NCI-H2081 treated with DMSO at 0.1 percent for 48 hours (cell line): Measurements from ENCODE around the gene ADAMTSL5.
"Not testable (repeated sequence)": the region's sequence is repeated elsewhere in the genome, so short reads cannot be mapped to it uniquely, and the experiment has no call there.

ENCODE experiments used
- DNase-seq: peaks from one replicate; lab custom pipeline; 2025; lab: John Stamatoyannopoulos, UW

The ADAMTSL5 gene

DNA sequence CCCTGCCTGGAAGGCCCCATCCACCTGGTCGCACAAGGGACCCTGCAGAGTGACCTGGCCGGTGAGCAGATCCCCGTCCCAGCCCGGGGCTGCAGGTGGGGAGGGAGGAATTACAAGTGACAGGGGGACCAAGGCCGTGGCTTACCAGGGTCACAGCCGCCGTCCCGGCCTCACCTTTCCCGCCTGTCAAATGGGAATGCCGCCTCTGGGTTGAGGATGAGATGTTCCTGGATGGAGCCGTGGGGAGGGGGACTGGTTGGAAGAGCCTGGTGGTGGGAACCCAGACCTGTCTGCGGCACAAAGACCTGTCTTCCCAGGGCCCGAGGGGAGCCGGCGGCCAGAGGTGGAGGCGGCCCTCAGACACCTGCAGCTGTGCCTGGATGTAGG, 16.6 kb upstream of the ADAMTSL5 start:
- DNase-seq = no peak

DNA sequence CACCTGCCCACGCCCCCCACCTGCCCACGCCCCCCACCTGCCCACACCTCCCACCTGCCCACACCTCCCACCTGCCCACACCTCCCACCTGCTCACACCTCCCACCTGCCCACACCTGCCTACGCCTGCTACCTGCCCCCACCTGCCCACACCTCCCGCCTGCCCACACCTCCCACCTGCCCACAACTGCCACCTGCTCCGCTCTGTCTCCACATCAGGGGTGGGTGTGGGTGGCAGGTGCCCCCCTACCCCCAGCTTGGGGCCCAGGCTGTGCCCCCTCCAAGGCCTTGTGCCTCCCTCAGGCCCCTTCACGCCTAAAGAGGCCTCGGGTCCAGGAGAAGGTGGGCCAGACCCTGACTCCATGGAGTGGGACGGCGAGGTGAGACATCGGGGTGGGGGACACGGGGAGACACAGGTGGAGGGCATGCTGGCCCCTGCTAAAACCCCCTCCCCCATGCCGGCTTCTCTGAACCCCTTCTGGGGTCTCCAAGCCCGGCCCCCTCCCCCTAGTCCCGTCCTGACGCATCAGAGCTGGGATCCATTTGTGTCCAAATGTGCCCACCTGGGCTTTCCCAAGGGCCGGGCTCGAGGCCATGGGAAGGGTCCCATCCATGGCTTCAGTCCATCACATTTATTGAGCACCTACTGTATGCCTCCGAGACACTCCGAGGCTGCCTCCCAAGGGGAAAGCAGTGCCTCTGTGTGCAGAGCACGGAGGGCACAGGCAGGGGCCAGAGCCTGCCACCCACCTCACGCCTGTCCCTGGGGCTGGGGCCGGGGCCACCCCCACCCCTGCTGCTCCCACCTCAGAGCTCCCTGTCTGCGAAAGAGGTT, 16.0 kb upstream of the ADAMTSL5 start:
- DNase-seq = no peak

DNA sequence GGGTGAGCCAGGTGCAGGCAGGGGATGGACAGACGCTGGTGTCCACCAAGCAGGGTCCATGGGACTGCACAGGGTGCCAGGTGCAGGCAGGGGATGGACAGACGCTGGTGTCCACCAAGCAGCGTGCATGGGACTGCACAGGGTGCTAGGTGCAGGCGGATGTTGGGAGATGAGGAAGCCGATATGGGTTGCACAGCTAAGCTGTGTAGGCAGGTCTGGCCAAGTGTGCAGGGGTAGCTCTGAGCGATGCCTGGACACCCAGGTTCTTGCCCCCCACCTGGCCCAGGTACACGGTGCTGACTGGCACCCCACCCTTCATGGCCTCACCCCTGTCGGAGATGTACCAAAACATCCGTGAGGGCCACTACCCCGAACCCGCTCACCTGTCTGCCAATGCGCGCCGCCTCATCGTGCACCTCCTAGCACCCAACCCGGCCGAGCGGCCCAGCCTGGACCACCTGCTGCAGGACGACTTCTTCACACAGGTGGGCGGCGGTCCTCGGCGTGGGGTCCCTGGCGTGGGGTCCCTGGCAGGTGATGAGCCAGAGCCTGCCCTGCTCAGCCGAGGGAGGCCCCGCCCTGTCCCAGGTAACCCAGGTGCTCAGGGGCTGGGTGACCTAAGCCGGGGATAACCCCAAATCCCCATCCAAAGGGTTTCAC, 15.0 kb upstream of the ADAMTSL5 start:
- DNase-seq = no peak

DNA sequence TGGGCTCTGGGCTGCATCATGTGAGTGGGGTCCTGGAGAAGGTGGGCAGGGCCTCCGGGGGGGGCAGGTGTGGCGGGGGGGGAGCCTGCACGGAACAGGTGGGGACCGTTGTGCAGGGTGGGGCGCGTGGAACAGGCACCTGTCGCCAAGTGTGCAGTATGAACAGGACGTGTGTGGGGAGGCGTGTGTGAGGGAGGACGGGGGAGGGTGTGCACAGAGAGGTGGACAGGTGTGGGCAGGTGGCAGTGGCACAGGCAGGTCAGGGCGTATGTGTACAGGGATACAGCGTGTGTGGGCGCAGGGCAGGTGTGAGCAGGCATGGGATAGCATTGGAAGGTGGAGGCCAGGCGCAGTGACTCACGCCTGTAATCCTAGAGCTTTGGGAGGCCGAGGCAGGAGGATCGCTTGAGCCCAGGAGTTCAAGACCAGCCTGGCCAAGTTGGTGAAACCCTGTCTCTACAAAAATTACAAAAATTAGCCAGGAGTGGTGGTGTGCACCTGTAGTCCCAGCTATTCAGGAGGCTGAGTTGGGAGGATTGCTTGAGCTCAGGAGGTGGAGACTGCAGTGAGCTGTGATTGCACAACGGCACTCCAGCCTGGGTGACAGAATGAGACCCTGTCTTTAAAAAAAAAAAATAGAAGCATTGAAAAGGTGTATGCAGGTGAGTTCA, 14.3 kb upstream of the ADAMTSL5 start:
- DNase-seq = no peak

DNA sequence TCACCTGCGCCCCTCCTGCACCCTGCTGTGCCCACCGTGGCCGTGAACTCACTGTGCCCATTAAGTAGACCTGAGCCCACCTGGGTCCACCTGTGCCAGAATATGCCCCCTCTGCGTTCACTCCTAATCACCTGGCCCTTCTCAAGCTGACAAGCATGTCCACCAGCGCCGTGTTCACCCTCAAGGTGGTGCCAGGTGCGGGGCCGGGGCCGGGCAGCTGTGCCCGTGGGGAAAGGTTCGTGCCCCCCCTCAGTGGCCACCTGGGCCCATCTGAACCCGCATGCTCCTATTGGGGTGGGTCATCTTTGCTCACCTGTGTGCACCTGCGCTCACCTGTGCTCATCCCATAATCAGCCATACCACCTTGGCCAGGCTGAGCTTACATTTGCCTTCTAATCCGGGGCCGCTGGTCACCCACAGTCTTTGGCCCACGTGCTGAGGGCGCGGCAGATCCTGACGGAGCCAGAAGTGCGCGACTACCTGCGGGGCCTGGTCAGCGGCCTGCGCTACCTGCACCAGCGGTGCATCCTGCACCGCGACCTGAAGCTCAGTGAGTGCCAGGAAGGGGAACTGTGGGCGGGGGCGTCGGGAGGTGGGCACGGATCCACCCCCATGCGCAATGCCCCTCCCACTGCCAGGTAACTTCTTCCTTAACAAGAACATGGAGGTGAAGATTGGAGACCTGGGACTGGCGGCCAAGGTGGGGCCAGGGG, 13.4 kb upstream of the ADAMTSL5 start:
- no peak for DNase-seq

DNA sequence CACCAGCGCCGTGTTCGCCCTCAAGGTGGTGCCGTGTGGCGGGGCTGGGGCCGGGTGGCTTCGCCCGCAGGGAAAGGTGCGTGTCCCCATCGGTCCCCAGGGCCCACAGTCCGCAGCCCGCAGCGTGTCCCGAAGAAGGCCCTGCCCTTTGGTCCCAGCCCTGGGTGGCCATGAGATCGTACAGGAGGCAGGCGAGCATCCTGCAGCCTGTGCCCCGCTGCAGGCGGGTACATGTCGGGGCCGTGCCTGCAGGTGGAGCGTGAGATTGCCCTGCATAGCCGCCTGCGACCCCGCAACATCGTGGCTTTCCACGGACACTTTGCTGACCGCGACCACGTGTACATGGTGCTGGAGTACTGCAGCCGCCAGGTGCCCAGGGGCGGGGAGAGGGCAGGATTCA, 12.5 kb upstream of the ADAMTSL5 start:
- DNase-seq = no peak

DNA sequence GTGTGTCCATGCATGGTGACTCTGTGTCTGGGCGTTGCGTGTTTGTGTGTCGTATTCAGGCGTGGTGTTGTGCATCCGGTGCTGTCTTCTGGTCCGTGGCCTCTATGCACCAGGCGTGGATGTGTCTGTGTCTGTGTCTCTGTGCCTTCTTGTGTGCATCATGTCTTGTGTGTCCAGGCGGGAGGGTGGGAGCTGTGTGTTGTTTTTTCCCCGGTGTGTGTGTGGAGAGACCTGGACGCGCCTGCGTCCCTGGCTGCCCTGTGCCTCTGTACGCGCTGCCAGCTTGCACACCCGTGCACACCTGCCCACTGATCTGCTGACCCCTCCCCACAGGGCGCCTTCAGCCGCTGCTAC, 12.1 kb upstream of the ADAMTSL5 start:
- DNase-seq = no peak

DNA sequence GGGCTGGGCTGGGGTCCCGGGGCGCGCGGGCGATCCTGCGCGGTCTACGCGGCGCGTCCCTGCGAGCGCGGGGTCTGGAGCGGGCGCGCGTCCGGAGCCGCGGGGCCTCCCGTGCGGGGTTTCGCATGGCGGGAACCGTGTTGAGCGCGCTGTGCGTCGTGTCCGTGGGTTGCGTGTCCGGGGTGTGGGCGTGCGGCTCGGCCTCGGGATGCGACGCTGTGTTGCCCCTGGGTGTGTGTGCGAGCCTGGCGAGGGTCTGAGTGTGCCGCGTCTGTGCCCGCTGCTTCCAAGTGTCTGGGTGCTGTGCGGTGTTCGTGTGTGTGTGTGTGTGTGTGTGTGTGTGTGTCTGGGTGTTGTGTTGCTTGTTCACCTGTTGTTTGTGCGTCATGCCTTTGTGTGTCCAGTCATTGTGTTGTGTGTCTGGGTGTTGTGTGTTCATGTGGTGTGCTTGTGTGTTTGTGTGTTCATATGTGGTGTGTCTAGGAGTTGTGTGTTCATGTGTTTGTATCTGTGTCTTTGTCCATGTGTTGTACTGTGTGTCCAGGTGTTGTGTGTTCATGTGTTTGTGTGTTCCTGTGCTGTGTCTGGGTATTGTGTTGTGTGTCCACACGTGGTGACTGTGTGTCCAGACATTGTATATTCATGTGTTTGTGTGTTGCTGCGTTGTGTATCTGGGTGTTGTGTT, 11.6 kb upstream of the ADAMTSL5 start:
- no peak for DNase-seq

DNA sequence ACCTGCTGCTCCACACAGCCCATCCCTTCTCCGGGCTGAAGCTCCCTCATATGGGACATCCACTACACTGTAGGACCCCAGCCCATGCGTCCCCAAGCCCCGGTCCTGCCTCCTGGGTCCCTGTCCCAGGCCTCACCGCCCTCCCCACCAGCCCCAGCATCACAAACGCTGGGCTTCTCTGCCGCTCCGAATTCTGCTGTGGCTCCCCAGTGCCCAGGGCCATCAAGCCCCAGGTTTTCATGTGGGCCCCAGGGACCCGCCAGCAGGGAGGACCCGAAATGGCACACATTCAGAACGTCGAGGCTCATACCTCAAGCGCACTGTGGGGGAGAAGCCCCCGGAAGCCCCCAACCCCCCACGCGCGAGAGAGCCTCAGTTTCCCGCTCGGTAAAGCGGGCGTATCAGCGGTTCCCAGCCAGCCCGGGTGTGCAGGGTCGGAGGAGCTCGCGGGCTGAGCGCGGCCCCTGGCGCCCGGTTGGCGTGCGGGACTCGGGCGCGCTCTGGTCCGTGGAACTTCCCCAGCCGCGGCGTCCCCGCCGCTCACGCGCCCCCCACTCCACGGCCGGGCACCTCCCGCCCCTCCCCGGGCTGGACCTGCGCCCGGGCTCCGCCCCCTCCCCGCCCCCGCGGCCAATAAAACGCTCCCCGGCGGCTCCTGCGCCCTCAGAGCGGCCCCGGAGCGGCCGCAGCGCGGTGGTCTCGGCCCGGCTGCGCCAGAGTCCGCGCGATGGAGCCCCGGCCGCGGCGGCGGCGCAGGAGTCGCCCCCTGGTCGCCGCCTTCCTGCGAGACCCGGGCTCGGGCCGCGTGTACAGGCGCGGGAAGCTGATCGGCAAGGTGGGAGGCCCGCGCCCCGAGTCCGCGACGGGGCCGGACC, 10.8 kb upstream of the ADAMTSL5 start, which contains the start of gene PLK5:
Gene PLK5, plus strand, starts transcription at position 666 of the 875 bp plus-strand sequence. CDS start 2,920 bp downstream, outside the sequence.
- no peak for DNase-seq

DNA sequence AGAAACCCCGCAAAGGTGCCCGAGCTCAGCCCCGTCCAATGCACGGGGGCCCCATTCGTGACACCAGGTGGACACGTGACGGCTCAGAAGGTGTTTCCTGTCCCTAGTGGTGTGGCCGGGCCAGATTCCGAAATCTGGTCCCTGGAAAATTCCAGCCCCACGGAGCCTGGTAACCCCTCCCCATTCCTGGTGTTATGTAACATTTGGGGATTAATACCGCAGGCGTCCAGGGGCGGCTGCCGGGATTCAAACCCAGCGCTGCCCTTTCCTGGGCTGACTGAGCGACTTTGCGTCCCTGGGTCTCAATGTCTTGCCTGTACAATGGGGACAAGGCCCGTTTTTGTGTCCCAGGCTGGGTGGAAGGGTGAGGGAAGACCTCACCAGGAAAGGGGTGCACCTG, 10.0 kb upstream of the ADAMTSL5 start:
- DNase-seq = no peak

DNA sequence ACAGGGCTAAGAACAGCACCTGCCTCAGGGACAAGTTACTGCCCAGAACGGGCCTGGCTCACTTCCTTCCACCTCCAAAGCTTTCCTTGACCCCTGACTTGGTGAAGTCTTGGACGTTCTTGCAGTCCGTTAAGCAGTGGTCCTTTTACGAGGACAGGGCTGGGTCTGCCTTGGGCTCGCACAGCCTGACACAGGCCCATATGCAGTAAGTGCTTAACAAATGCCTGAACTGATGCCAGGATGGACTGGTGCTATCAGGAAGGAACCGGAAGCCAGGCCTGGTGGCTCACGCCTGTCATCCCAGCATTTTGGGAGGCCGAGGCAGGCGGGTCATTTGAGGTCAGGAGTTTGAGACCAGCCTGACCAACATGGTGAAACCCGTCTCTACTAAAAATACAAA, 9.2 kb upstream of the ADAMTSL5 start:
- no peak for DNase-seq

DNA sequence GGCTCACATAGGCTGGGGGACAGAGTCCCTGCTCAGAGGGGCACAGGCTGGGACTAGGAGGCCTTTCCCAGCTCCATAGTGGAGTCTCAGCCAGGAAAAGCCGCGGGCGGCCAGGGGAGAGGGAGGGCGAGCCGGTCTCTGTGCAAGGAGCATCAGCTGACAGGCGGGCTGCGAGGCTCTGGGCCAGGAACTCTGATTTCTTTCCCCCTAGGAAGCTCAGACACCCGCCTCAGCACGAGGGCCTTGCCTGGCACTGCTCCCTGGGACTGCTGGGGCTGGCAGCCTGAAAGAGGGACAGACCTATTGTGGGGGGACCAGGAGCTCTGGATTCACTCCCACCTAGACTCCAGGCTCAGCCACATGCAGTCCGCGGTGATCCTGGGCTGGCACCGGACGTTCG, 8.8 kb upstream of the ADAMTSL5 start:
- no peak for DNase-seq

DNA sequence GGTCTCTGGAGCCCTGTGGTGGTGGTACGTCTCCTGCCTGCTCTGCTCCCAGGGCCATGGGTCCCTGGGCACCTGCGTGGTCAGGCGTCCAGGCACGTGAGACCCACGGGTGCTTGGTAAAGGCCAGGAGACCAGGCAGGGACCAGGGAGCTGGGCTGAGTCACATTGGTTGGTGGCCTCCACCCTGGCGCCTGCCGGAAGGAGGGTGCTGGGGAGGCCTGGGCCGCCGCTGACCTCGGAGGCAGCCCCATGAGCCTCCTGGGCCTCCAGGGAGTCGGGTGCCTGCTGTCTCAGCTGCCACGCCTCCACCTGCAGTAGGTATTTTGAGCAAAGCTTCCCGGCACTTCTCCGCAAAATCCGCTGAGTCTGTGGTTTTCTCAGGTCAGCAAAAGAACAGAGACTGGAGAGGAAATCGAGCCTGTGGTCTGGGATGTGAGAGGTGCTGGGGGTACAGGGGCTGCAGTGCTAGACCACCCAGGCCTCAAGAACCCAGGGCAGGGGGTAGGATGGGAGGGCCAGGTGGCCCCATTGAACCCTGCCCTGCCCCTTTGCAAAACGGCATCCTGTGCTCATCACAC, 7.5 kb upstream of the ADAMTSL5 start:
- no peak for DNase-seq

DNA sequence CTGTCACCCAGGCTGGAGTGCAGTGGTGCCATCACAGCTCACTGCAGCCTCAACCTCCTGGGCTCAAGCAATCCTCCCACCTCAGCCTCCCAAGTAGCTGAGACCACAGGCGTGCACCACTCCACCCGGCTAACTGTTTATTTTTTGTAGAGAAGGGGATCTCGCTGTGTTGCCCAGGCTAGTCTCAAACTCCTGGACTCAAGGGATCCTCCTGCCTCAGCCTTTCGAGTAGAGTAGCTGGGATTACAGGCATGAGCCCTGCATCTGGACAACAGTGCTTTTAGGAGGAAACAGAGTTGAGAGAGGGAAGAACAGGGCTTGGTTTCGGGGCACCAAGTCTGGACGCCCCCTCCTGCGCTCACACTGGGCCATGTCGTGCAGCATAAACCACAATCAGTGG, 7.0 kb upstream of the ADAMTSL5 start:
- DNase-seq = not testable (repeated sequence)

DNA sequence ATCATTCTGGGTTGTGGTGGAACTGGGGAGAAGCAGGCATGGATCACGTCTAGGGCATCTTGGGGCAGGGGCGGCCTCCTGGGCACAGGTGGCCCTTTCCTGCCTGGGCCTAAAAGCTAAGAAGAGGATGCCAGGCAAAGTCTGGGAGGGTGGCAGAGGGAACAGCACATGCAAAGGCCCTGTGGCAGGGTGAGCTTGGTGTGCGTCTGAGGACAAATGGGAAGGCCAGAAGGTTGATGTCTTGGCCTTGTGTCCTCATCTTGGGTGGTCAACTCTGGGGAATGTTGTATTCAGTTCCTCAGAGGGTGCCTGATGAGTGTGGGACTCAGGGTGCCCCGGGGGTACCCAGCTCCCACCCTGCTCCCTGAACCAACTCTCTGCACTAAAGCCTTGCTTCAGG, 5.7 kb upstream of the ADAMTSL5 start:
- no peak for DNase-seq

DNA sequence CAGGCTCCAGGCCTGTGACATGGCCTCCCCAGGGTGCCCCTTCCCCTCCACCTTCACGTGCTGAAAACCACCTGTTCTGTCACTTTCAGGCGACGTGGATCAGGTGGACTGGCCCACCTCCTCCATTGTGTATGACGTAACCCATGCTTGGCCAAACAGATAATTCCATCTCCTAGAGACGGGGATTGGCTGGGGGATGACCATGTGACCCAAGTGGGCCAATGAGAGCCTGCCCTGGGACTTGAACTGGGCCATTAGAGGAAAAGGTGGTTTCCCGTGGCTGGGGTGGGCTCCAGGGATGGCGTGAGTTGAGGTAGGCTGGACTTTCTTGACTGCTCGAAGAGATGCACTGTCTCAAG, 3.6 kb upstream of the ADAMTSL5 start:
- DNase-seq = no peak

DNA sequence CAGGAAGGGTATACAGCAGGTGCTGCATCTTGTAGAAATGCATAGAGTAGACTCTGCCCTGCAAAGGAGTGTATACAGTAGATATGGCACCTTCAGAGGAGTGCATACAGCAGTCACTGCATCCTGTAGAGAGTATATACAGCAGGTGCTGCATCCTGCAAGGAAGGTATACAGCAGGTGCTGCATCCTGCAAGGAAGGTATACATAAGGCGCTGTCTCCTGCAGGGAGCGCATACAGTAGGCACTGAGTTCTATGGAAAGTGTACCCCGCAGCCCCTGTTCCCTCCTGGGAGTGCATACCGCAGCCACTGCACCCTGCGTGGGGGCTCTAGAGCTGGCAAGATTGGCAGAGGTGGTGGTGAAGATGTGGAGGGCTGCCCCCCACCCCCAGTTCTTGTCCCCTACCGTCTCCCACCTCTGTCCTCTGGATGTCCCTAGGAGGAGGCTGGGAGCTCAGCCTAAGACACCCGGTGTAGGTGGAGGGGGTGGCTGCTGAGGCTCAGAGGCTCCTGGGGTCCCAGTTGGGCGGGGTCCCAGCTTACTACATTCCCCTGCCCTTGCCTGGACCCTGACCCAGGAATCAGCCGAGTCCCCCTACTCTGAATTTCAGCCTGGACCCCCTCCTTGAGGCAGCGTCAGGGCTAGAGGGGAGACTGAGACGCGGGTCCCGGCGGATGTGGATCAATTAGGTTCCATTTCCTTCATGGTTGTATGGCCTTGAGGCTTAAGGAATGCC, 2.3 kb upstream of the ADAMTSL5 start:
- DNase-seq = no peak

DNA sequence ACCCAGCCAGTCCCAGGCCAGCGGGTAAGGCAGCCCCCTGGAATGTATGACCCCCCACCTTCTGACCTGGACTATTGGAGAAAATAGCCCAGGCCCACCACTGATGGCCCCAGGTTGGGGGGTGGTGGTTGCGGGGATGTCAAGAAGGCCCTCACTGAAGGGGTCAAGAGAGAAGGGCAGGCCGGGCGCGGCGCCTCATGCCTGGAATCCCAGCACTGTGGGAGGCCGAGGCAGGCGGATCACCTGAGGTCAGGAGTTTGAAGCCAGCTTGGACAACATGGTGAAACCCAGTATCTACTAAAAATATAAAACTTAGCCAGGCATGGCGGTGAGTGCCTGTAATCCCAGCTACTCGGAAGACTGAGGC, 1.5 kb upstream of the ADAMTSL5 start:
- DNase-seq = no peak

DNA sequence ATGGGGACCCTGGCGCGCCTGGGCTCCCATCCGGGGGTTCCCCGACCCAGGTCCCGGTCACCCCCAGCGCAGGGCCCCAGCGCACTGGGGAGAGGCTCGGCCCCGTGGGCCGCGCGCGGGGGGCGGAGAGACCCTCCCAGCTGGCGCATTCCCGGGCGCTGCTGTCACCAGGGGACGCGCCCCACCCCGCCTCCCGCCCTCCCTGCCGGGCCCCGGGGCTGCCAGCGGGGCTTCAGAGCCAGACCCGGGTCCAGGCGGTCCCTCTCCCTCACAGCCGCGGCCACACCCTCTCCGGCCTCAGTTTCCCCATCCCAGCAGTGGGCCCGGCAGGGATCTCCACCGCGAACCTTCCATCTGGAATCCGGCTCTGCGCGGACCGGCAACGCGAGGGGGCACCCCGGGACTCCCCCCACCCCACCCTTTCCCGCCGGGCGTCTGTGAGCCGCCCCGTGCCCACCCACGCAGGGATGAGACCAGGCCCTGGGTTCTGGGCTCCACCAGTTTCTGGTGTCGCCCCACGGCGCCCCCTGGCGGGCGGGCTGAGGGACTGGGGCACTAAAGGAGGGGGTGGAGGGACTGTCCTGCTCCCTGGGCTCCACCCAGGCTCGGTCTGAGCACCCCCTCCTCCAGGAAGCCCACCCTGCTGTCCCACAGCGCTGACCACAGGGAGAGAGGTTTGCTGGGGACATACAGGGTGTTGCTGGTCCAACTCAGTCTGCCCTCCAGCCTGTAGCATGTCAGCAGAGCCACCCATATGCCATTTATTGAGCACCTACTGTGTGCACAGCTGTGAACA, 878 bp upstream of the ADAMTSL5 start:
- DNase-seq = no peak
